ENCODE results near the gene ICA1L.
A peak's percentile ranks its signal among the peaks of the same experiment; 100 is the strongest.
"Not testable (repeated sequence)": the region's sequence is repeated elsewhere in the genome, so short reads cannot be mapped to it uniquely, and the experiment has no call there.

ICA1L gene

DNA sequence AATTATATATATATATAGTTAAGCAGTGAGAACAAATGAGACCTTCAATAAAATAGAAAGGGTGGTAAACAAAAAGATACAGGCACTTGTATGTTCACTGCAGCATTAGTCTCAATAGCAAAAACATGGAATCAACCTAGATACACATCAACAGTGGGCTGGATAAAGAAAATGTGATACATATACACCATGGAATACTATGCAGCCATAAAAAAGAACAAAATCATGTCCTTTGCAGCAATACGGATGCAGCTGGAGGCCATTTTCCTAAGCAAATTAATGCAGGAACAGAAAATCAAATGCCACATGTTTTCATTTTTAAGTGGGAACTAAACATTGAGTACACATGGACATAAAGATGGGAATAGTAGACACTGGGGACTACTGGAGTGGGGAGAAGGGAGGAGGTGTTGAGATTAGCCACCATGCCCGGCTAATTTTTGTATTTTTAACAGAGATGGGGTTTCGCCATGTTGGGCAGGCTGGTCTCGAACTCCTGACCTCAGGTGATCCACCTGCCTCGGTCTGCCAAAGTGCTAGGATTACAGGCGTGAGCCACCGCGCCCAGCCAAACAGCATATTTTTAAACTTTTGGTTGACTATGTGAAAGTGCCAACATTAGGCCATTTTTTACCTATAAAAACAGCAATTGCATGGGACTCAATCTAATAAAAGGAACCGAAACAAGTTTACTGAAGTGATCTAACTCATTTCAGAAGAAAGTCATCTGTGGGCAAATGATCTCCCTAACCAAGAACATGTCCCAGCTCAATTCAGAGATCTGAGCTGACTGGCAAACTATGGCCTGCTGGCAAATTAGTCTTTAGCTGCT, 23.7 kb downstream of the ICA1L start:
- DNase-seq: no peak

DNA sequence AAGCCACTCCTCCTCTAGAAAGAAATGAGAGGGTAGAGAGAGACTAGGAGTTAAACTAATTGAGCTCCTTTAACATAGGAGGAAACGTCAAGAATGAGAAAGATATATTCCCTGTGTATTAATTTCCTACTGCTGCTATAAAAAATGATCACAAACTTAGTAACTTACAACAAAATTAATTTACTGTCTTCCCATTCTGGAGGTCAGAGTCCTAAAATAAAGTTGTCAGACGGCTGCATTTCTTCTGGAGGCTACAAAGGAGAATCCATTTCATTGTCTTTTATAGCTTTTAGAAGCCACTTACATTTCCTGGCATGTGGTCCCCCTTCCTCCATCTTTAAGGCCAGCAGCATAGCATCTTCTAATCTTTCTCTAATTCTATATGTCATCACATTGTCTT, 26.9 kb downstream of the ICA1L start:
- DNase-seq: no peak

DNA sequence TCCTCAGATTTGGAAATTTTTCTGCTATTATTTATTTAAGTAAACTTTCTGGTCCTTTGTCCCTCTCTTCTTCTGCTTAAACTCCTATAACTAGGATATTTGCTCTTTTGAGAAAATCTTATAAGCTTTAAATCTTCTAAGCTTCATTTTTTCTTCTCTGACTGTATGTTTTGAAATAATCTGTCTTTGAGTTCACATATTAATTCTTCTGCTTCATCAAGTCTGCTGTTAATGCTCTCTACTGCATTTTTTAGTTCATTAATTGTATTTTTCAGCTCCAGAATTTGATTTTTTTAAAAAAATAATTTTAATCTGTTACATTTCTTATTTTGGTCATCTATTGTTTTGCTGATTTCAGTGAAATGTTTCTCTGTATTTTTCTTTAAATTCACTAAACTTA, 28.9 kb downstream of the ICA1L start:
- DNase-seq: no peak

DNA sequence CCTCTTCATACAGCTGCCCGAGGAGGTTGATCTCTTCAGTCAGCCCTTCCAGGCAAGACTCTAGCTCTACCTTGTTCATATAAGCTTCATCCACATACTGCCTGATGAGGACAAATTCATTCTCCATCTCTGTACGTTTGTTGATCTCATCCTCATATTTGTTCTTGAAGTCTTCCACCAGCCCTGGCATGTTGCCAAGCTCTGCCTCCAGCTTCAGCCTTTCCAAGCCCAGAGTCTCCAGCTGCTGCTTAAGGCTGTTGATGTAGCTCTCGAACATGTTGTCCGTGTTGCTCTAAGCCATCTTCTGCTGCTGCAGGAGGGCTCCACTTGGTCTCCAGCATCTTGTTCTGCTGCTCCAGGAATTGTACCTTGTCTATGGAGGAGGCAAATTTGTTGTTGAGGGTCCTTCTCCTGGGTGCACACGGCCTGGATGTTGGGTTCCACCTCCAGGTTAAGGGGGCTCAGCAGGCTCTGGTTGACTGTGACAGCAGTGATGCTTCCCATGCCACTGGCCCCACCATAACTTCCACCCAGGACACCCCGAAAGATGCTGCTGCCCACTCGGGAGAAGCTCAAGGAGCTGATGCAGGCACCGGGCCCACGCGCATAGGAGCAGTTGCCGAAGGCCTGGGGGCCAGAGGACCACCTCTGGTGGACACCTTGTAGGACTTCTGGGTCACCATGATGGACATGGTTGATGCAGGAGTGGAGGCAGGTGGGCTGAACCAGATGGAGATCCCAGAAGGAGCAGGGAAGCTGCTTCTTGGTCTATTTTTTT, 30.3 kb downstream of the ICA1L start:
- DNase-seq: no peak

DNA sequence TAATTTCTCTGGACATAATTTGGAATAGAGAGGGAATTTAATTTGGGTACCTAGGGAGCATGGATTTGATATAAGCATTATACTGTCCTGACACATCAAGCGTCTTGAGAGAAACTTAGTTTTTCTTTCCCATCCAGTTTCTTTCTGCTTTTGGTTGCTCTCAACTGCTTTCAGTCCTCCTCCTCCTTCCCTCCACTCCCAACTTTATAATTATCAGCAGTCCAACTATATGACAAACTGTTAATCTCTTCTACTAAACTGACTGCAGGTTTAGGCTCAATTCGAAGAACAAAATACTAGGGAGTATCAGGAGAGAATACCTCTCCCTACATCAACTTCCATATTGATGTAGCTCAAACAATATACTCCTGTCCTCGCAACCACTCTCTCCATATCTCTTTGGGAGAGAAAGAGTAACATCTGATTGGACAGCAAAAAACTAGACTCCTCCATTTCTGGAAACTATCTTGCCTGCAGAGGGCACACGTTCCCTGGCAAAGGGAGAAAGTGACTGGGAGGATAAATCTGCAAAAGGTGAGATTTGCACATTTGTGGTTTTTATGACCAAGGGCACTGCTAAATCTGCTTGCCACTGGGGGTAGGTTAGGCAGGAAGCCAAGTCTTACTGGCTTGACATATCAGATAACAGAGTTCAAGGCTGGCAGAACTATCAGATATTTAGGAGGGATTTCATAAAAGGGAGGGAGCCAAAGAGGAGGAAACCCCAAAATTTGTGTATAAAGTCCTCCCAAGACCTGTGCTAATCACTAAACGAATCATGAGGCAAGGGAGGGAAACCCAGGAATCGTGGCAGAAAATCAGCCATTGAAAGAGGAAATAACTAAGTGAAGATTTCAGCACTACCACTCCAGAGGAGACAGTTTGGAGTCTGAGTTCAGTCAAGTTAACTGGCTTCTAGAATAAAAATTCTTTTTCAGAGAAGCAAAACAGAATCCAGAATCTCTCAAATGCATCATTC, 40.0 kb downstream of the ICA1L start:
- DNase-seq: peak; percentile 9

DNA sequence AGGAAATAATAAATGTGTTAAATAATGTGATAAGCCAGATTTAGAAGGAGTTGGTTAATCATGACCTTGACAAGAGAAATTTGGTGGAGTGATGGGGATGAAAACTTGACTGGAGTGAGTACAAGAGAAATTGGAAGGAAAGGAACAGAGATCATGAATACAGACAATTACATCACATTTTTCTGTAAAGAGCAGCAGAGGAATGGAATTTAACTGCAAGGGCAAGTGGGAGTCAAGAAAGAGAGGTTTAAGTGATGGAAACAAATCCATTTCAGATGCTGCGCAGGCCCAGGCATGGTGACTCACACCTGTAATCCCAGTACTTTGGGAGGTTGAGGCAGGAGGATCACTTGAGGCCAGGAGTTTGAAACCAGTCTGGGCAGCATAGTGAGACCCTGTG, 46.7 kb downstream of the ICA1L start:
- DNase-seq: no peak

DNA sequence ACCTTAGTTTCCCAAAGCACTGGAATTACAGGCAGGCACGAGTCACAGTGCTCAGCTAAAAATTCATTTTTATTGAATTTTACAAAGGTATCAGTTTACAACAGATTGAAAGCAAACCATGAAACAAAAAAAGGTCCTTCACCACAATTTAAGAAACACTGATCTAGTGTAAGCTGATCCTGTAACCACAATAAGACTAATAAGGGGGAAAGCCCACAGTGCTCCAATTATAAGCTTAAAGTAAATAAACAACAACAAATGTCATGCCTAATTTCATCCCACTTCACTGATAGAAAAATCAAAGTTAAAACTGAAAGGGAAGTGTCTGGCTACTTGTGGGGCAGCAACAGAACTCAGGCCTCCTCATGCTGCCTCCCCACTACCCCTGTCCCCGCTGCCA, 49.2 kb downstream of the ICA1L start:
- no peak for DNase-seq

DNA sequence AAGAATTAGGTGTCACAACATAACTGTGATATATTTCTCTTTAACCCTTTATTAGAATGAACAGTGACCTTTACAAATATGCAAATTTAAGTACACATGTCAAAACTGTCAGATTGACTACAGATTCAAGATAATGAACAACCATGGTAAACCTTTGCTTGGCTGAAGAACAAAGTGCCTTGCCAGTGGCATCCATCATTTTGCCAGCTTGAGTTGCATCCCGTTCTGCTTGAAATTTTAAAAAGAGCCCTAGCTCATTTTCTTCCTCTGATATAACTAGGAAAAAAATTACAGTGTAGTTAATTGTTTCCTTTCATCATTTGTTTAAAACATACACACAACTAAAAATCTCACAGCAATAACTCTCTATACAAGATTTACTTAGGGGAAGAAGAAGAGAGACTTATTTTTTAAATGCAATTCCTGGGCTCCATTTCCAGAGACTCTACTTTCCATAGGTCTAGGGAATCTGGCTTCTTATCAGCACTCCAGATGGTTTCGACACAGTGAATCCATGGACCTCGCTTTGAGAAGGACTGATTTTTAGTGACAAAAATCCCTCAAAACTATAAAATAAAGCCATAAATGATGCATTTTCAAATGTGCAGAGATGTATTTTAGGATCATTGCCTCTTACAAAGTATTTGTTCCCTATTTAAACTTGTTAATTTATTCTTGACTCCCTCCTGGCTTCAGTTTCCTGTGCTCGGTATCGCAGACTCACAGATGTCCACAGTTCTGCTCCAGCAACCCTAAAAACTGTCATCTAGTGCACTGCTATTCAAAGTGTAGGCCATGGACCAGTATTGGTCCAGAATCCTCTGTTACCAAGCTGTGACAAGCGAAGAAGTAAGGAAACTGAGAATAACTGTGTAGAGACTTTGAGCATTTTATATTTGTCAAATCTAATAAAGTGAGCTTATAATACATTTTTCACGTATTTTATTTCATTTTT, 50.1 kb downstream of the ICA1L start:
- no peak for DNase-seq

DNA sequence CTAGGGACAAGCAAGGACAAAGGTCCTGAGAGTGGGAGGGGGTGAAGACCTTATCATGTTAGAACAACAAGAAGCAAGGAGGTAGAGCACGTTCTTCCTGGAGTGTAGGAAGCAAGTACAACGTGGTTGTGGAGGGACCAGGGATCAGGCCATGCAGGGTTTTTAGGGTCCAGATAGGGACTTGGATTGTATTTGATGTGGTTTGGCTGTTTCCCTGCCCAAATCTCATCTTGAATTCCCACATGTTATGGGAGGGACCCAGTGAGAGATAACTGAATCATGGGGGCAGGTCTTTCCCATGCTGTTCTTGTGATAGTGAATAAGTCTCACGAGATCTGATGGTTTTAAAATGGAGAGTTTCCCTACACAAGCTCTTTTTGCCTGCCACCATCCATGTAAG, 53.2 kb downstream of the ICA1L start:
- DNase-seq: no peak

DNA sequence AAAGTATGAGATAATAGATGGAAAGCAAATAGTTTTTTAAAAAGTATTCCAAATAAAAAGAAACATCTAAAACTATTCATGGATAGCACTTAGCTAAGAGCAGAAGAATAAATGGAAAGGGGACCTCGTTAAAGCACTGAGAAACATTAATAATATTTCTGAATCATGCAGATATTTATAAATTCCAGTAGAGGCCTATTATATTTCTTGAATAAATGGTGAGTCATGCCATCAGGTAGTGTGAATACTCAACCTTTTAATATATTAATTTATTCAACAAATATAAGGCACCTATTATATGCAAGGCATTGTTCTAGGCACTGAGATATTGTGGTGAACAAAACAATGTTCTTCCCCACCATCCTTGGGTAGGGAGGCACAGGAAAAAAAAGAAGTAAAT, 53.8 kb downstream of the ICA1L start:
- no peak for DNase-seq

DNA sequence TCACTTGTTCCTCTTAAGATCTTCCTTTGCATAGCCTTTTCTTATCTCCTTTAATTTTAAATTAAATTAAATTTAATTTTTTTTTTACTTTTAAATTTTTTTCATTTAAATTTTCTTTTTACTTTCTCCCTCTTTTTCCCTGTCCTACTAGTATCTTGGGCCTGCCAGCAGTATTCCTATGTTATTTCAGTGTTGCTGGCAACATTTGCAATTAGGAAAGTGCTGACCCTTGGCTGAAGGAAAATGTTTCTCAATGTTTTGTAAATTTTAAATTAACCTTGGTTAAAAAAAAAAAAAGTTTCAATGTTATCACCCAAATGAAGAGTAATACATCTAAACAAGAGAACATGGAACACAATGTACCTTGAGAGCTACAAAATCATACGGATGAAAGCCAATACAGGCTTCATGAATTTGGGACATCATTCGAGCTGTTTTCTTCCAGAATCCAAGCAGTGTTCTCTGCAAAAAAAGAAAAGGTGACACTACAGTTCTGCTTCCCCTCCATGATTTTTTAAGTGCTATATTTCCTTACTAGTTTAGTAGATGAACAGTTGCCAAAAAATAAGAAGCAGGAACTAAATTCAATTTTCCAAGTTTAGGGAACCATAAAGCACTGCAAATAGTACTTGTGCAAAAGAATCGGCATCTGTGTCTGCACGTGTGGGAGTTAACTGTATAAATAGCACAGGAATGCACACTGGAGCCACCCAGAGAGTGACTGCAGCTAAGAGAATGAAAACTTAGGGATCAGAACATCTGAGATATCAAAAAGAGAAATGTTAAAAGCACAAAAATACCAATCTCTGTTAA, 55.8 kb downstream of the ICA1L start:
- no peak for DNase-seq

DNA sequence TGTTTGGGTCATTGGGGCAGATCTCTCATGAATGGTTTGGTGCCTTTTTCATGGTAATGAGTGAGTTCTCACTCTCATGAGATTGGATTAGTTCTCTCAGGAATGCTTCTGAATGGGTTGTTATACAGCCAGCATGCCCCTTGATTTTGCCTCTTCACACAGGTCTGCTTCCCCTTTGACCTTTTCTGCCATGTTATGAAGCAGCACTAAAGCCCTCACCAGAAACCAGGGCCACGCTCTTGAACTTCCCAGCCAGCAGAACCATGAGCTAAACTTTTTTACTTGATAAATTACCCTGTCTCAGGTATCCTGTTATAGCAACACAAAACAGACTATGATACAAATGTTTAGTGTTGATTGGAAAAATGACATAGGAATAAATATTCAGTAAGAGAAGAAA, 57.3 kb downstream of the ICA1L start:
- no peak for DNase-seq

DNA sequence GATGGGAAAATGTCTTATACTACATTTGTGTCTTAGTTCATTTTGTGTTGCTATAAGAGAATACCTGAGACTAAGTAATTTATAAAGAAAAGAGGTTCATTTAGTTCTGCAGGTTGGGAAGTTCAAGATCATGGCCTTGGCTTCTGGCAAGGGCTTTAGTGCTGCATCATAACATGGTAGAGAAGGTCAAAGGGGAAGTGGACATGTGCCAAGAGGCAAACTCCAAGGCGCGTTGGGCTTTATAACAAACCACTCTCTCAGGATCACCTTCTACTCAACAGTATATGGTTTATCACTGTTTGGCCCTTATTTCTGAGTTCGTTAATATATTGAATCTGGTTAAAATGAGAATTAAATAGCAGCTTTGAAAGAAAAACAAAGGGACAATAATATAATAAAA, 58.2 kb downstream of the ICA1L start:
- no peak for DNase-seq

DNA sequence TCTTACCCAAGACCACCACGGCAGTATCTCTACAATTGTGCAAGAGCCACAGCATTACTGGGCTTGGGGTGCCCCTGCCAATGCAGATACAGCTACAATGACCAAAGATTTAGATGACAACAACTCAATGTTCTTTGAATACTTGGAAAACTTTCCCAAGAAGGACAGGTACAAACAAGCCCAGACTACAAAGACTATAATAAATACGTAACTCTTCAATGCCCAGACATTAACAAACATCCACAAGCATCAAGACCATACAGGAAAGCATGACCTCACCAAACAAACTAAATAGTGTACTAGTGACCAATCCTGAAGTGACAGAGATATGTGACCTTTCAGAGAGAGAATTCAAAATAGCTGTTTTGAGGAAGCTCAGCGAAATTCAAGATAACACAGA, 62.8 kb downstream of the ICA1L start:
- no peak for DNase-seq

DNA sequence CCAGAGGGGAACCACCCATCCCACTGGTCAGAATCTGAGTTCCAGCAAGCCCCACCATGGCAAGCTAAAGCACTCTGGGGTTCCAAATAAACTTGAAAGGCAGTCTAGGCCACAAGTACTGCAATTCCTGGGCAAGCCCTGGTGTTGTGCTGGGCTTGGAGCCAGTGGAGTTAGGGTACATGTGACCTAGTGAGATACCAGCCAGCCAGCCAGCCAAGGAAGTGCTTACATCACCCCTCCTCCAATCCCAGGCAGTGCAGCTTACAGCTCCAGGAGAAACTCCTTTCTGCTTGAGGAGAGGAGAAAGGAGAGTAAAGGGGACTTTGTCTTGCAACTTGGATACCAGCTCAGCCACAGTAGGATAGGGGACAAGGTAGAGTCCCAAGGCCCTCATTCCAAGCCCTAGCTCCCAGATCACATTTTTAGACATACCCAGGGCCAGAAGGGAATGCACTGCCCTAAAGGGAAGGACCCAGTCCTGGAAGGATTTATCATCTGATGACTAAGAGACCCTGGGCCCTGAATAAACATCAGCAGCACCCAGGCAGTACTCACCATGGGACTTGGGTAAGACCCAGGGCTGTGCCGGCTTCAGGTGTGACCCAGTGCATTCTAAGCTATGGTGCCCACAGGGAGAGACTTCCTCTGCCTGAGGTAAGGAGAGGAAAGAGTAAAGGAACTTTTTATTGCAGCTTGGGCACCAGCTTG, 64.0 kb downstream of the ICA1L start:
- not testable (repeated sequence) for DNase-seq

DNA sequence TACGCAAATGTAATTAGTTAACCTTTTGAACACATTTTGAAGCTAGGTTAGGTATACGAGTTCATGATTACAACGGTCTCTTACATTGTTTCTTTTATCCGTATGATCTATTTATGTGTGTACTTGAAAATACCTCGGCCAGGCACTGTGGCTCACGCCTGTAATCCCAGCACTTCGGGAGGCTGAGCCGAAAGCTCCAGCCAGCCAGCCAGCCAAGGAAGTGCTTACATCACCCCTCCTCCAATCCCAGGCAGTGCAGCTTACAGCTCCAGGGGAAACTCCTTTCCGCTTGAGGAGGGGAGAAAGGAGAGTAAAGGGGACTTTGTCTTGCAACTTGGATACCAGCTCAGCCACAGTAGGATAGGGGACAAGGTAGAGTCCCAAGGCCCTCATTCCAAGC, 65.7 kb downstream of the ICA1L start:
- DNase-seq: not testable (repeated sequence)

DNA sequence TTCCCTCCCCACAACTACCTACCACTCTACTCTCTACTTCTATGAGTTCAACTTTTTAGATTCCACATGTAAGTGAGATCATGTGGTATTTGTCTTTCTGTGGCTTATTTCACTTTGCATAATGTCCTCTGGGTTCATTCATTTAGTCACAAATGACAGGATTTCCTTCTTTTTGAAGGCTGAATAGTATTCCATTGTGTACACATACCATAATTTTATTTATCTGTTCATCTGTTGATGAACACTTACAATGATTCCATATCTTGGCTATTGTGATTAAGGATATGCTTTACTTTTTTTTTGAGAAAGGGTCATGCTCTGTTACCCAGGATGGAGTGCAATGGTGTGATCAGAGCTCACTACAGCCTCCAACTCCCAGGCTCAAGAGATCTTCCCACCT, 73.6 kb downstream of the ICA1L start:
- DNase-seq: no peak

DNA sequence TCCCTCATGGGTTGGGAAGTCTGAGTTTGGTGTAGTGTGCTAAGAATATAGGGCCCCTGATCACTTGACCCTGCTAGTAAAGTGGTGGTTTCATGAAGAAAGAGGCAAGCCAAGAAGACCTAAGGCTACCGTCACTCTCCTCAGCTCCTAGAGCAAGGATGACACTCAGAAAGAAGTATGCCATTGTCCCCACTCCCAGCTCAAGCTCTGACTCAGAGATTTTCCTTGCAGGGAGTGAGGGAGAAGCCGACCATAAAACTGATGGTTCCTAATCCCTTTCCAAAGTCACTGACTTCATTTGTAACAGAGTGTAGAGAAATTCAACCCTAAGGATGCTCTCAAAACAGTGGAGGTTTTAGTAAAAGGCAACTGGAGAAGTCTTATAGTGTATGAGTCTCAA, 80.9 kb downstream of the ICA1L start:
- no peak for DNase-seq

DNA sequence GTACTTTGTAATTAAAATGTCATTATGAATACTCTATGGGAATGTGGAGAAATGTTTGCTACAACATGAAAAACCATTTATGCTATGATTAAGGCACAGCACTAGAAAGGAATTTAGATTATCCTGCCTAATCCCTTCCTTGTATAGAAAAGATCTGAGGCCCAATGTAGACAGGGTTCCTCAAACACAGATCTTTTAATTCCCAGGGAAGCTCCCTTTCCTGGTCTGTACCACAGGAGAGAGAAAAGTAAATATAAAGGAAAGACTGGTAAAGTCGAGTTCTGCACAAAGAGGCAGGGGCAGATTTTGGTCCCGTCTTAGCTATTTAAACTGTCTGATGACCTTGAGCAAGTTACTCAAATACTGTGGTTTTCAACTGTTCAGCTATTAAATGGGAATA, 84.7 kb downstream of the ICA1L start:
- DNase-seq: no peak

DNA sequence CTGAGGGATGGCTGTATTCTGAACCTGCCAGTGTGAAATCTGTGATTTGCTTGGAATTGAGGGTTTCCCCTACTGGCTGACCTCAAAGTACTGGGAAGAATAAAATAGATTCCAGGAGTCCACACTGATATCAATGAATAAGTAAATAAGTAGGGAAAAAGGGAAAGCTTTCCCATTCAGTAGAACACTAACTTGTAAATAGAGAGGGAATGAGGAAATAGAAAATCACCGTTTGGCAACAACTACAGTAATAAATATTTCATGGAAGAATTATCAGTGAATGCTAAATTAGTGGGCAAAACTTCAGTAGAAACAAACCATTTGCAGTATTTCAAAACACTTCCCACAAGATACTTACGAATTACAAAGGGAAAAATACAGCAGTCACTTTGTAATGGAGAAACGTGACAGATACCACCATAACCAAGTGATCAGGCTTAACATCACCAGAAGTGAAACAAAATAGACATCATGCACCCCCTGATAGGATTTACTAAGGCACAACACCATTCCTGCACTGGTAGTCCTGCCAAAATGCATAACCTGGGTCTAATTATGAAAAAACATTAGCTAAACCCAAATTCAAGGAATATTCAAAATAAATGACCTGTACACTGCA, 88.5 kb downstream of the ICA1L start:
- no peak for DNase-seq
